Adrenal gland (tissue), 12 donors: ENCODE measurements around the gene EPB41L1. TPM values are rescaled to one million over a fixed set of nuclear protein-coding genes. Genes with fewer than 3 reads are reported as not detected.

Experiments
- DNase-seq, 7 donors: peaks; one replicate each; pipeline ENCODE4 v3.0.0-alpha.2; 2019 to 2020
- H3K27ac ChIP-seq, 5 donors: fragments of 200-600 bp; sonication (generic) in 4 of 5; 1 replicate in 3 of 5; 2 replicates in 2 of 5; pipeline versions ENCODE4 v1.5.1 to v1.8.0; 2016 to 2020; ENCODE audit warnings: mild to moderate bottlenecking in 1 of 5
- H3K27me3 ChIP-seq: fragments of 200-600 bp; 2 replicates; pipeline ENCODE4 v1.8.0; 2021
- H3K36me3 ChIP-seq, 2 donors: fragments of 200-600 bp; replicated peaks in 1 of 2; 1 replicate in 1 of 2; 2 replicates in 1 of 2; pipeline versions ENCODE4 v1.5.1 to v1.8.0; 2018 to 2022
- H3K4me1 ChIP-seq, 2 donors: fragments of 200-600 bp; replicated peaks in 1 of 2; 1 replicate in 1 of 2; 2 replicates in 1 of 2; pipeline versions ENCODE4 v1.5.1 to v1.8.0; 2018 to 2021
- H3K4me3 ChIP-seq, 4 donors: fragments of 200-600 bp; sonication (generic) in 3 of 4; one replicate each; pipeline ENCODE4 v1.5.1; 2016 to 2018
- H3K9me3 ChIP-seq, 3 donors: fragments of 200-600 bp; sonication (generic) in 1 of 3; replicated peaks in 1 of 3; 1 replicate in 2 of 3; 2 replicates in 1 of 3; pipeline versions ENCODE4 v1.5.1 to v1.8.0; 2016 to 2021
- CTCF ChIP-seq, 6 experiments: fragments of 450-650 bp in 4 of 6; fragments of 200-600 bp in 2 of 6; sonication (generic) in 1 of 6; IDR thresholded peaks; 1 replicate in 5 of 6; 2 replicates in 1 of 6; pipeline versions ENCODE4 v1.5.1 to v1.8.0; 2016 to 2021; ENCODE audit warnings: antibody characterized with exemption in 6 of 6, mild to moderate bottlenecking in 2 of 6, moderate library complexity in 1 of 6
- POLR2A ChIP-seq, 2 donors: fragments of 450-650 bp; IDR thresholded peaks; one replicate each; pipeline ENCODE4 v1.6.1; 2017; ENCODE audit warnings: antibody characterized with exemption in 2 of 2, mild to moderate bottlenecking in 2 of 2, moderate library complexity in 1 of 2
- WGBS, 4 donors: extraction: QIAGEN DNeasy Blood & Tissue Kit in 2 of 4; methylation state at CpG; one replicate each; pipeline versions ENCODE4 v1.1.5 to v1.1.7; 2013 to 2017; 5-methylcytosine and 5-hydroxymethylcytosine counted together
- intact Hi-C, 2 donors: fragments of 100-400 bp; cut with DNase I; formaldehyde crosslinking; loops; one replicate each; pipeline versions ENCODE4 v1.14.1 to v1.15.0; 2022 to 2023
- polyA plus RNA-seq, 3 donors: library from polyadenylated mRNA; stranded (reverse); fragments of 200-250 nt in 2 of 3; fragments of 350-450 nt in 1 of 3; fragmentation: Illumina TruSeq in 1 of 3; extraction: RNeasy Lipid Tissue Mini Kit (QIAGEN cat#74804) in 1 of 3; gene quantifications; one replicate each; pipeline ENCODE4 v1.2.3, GENCODE V29; 2013 to 2014
- total RNA-seq, 9 donors: library from RNA; depleted of rRNA in 4 of 9; stranded (reverse); fragments of >200 nt in 4 of 9; fragments of 120-200 nt in 1 of 9; fragmentation: NEBNext Ultra II Directional in 1 of 9; extraction: Animal tissue kit (Norgen Biotek cat#: 25700) in 1 of 9; gene quantifications; one replicate each; pipeline versions ENCODE4 v1.1.0 to v1.2.4, GENCODE V29; 2013 to 2023
- donor health status: healthy with polysubstance abuse.
- donor health status: Bipolar disorder and iron deficiency.
- donor health status: DM: yes; HTN: yes; CAD: no.
- donor health status: DM: no; HTN: no; CAD: no.
- donor health status: DM: no; HTN: no; CAD: no.
- donor health status: DM: yes; HTN: yes; CAD: no.

Gene EPB41L1
- total and polyA plus RNA-seq, 12 donors, result 29.8 to 1,154 (median 164) TPM

GRCh38 chr20:36248836-36249235 lies 94.3 kb downstream of the EPB41L1 start:
- 77 to 86% (median 86%) methylated on average over 4 of the region's 4 CpGs for WGBS, 4 donors
- H3K36me3 ChIP-seq, result peaks cover 0 to 74% of the 10 kb centered on the region in 2 donors
- TF ChIP-seq POLR2A (IDR thresholded peaks at IDR 0.05) (no peak), CTCF (IDR thresholded peaks at IDR 0.05) (no peak)
- H3K27ac ChIP-seq, result no peak overlapping the region
- H3K27me3 ChIP-seq, result no peaks in the 10 kb centered on the region
- no peak overlapping the region for H3K4me3 ChIP-seq
- peaks cover 0 to 4% of the 10 kb centered on the region in 2 donors for H3K4me1 ChIP-seq
- H3K9me3 ChIP-seq, result no peaks in the 10 kb centered on the region
- no peak for DNase-seq
- intact Hi-C loops, result no loop called here

DNA sequence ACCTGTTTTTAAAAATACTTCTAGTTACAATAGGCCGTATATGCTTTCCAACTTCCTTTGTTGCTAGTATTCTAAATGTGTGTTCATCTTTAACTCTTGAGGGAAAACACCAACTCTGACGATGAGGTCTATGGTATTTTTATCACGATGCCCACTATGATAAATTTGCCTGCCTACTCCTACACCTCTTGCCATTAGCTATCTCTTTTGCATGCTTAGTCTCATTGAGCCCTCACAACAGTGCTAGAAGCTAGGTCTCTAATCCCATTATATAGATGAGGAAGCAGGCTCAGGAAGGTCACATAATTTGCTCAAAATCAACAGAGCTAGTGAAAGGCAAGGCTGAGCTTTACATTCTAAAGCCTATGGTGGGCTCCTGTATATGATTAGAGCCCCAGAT lies 94.9 kb downstream of the EPB41L1 start:
- no peak overlapping the region for H3K4me3 ChIP-seq
- WGBS, 4 donors, result 78 to 91% (median 83%) methylated on average over 3 of the region's 3 CpGs
- peaks cover 0 to 68% of the 10 kb centered on the region in 2 donors for H3K36me3 ChIP-seq
- intact Hi-C loops, result no loop called here
- H3K4me1 ChIP-seq, result no peaks in the 10 kb centered on the region
- no peak overlapping the region for H3K27ac ChIP-seq
- no peaks in the 10 kb centered on the region for H3K27me3 ChIP-seq
- no peak for DNase-seq
- no peak for TF ChIP-seq CTCF (IDR thresholded peaks at IDR 0.05)
- no peak for TF ChIP-seq POLR2A (IDR thresholded peaks at IDR 0.05)
- no peaks in the 10 kb centered on the region for H3K9me3 ChIP-seq

DNA sequence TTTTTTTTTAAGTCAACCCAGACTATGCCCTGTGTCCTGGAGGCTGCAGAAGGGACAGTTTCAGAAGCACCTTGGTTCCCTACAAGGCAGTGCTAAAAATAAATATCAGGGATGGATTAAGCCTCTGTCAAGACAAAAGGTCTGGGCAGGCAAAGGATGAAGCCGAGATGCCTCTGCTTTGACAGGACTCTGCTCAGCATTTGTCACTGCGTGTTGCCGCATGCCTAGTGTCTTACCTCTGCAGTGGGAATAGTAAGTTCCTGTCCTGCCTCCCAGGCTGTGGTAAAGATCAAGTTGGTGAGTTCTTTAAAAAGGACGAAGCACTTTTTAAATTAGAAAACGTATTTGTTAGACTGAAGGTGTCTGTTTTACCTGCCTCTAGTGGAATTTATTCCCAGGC lies 96.9 kb downstream of the EPB41L1 start:
- no peak for TF ChIP-seq POLR2A (IDR thresholded peaks at IDR 0.05)
- no peak for TF ChIP-seq CTCF (IDR thresholded peaks at IDR 0.05)
- no peaks in the 10 kb centered on the region for H3K4me1 ChIP-seq
- H3K9me3 ChIP-seq, result no peaks in the 10 kb centered on the region
- no peak for DNase-seq
- H3K36me3 ChIP-seq, result peaks cover 0 to 63% of the 10 kb centered on the region in 2 donors
- H3K4me3 ChIP-seq, result no peak overlapping the region
- H3K27ac ChIP-seq, result no peak overlapping the region
- no peaks in the 10 kb centered on the region for H3K27me3 ChIP-seq
- intact Hi-C loops, result no loop called here
- WGBS, 4 donors, result 91 to 96% (median 91%) methylated on average over 5 of the region's 5 CpGs

GRCh38 chr20:36252511-36252910 lies 98.0 kb downstream of the EPB41L1 start:
- H3K27ac ChIP-seq, result no peak overlapping the region
- no peaks in the 10 kb centered on the region for H3K9me3 ChIP-seq
- peaks cover 0 to 59% of the 10 kb centered on the region in 2 donors for H3K36me3 ChIP-seq
- H3K4me1 ChIP-seq, result no peaks in the 10 kb centered on the region
- no peak overlapping the region for H3K4me3 ChIP-seq
- TF ChIP-seq POLR2A (IDR thresholded peaks at IDR 0.05) (no peak), CTCF (IDR thresholded peaks at IDR 0.05) (no peak)
- WGBS, 4 donors, result 96 to 100% (median 97%) methylated on average over 3 of the region's 3 CpGs
- intact Hi-C loops, result no loop called here
- DNase-seq, result no peak
- no peaks in the 10 kb centered on the region for H3K27me3 ChIP-seq
